Hepatocyte (in vitro differentiated cells): ENCODE data around the gene ORC3.

ENCODE experiments used
- EZH2 ChIP-seq: fragments of 200-600 bp; sonication (generic); IDR thresholded peaks from 2 replicates; pipeline ENCODE4 v1.6.1; 2016; ENCODE audit warnings: antibody characterized with exemption, mild to moderate bottlenecking, borderline replicate concordance
- EZH2phosphoT487 ChIP-seq: fragments of 200-600 bp; sonication (generic); IDR thresholded peaks from one replicate; pipeline ENCODE4 v1.6.1; 2018; ENCODE audit warnings: antibody characterized with exemption, mild to moderate bottlenecking, low read depth, moderate library complexity; ENCODE audit not compliant: unreplicated experiment, severe bottlenecking
- TF ChIP-seq, protein P1 (sequence below): fragments of 200-600 bp; sonication (generic); IDR thresholded peaks from 2 replicates; pipeline ENCODE4 v1.5.1; 2016; ENCODE audit warnings: antibody characterized with exemption, mild to moderate bottlenecking; ENCODE audit not compliant: poor library complexity

DNA sequence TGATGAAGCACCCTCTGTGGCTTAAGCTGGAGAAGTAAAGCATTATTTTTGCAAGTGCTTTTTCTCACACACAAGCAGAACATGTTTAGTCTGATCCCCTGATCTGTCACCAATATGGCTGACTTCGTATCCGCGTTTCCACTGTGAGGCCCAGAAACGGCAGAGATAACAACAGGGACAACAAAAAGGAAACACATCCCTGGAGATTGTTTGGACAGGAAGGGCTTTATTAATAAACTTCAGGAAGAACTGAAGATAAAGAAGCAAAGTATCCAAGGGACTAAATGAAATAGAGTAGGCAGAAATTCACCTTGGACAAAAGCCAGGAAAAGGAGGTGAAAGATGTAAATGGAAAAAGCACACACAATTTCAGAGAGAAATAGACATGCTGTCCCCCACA lies 49.4 kb upstream of the ORC3 start:
- TF ChIP-seq, protein P1, sequence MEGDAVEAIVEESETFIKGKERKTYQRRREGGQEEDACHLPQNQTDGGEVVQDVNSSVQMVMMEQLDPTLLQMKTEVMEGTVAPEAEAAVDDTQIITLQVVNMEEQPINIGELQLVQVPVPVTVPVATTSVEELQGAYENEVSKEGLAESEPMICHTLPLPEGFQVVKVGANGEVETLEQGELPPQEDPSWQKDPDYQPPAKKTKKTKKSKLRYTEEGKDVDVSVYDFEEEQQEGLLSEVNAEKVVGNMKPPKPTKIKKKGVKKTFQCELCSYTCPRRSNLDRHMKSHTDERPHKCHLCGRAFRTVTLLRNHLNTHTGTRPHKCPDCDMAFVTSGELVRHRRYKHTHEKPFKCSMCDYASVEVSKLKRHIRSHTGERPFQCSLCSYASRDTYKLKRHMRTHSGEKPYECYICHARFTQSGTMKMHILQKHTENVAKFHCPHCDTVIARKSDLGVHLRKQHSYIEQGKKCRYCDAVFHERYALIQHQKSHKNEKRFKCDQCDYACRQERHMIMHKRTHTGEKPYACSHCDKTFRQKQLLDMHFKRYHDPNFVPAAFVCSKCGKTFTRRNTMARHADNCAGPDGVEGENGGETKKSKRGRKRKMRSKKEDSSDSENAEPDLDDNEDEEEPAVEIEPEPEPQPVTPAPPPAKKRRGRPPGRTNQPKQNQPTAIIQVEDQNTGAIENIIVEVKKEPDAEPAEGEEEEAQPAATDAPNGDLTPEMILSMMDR: no peak
- TF ChIP-seq EZH2: no peak
- TF ChIP-seq EZH2phosphoT487: no peak
